HEK293 (cell line): ENCODE measurements around the gene KLHL5.

Source experiments
- CTCF ChIA-PET: fragments of 350-600 bp; formaldehyde crosslinking; extraction: SDS; loops from one replicate; lab custom pipeline; 2021; ENCODE audit warnings: antibody characterized with exemption; lab: Yijun Ruan, JAX
- POLR2A ChIA-PET: fragments of 300-600 bp; formaldehyde crosslinking; extraction: SDS; loops from one replicate; lab custom pipeline; 2020; ENCODE audit warnings: antibody characterized with exemption, inconsistent platforms; lab: Yijun Ruan, JAX
- H3K27ac ChIP-seq: fragments of 200-500 bp; sonication (Bioruptor generic); 2 replicates; pipeline ENCODE4 v1.5.1; 2014; ENCODE audit warnings: low read depth, low read length, control low read depth, inconsistent platforms; ENCODE audit errors: extremely low read depth
- H3K36me3 ChIP-seq, 2 experiments: fragments of 200-500 bp in 1 of 2; sonication (Bioruptor generic) in 1 of 2; 1 replicate in 1 of 2; 2 replicates in 1 of 2; pipeline ENCODE4 v1.5.1; 2014 to 2017; ENCODE audit warnings: inconsistent platforms in 2 of 2, low read length in 2 of 2; ENCODE audit not compliant: control insufficient read depth in 2 of 2, insufficient read depth in 1 of 2
- H3K4me1 ChIP-seq: fragments of 200-500 bp; sonication (Bioruptor generic); 2 replicates; pipeline ENCODE4 v1.5.1; 2014; ENCODE audit warnings: mild to moderate bottlenecking, low read length, inconsistent platforms; ENCODE audit not compliant: control insufficient read depth, insufficient read depth
- H3K4me3 ChIP-seq: 2 replicates; pipeline ENCODE4 v1.5.1; 2011; ENCODE audit warnings: low read depth, mild to moderate bottlenecking, control low read depth, low read length, moderate library complexity
- H3K9me3 ChIP-seq: fragments of 200-500 bp; sonication (Bioruptor generic); 2 replicates; pipeline ENCODE4 v1.5.1; 2014; ENCODE audit warnings: low read depth, low read length, inconsistent platforms; ENCODE audit not compliant: control insufficient read depth, insufficient read depth
- GLIS2 ChIP-seq: fragments of 450-650 bp; formaldehyde crosslinking; IDR thresholded peaks from 2 replicates; pipeline ENCODE4 v1.5.1; 2016; ENCODE audit warnings: missing biosample characterization, missing genetic modification characterization
- KLF1 ChIP-seq: fragments of 450-650 bp; formaldehyde crosslinking; IDR thresholded peaks from 2 replicates; pipeline ENCODE4 v1.5.1; 2016; ENCODE audit warnings: missing biosample characterization, missing genetic modification characterization
- KLF9 ChIP-seq: fragments of 450-650 bp; formaldehyde crosslinking; IDR thresholded peaks from 2 replicates; pipeline ENCODE4 v1.5.1; 2016; ENCODE audit warnings: missing biosample characterization, missing genetic modification characterization, low read depth
- MEIS1 ChIP-seq: sonication (generic); formaldehyde crosslinking; IDR thresholded peaks from 2 replicates; pipeline ENCODE4 v1.8.1; 2022; ENCODE audit warnings: missing genetic modification reagents, mild to moderate bottlenecking, borderline replicate concordance
- MYNN ChIP-seq: fragments of 450-650 bp; formaldehyde crosslinking; IDR thresholded peaks from 2 replicates; pipeline ENCODE4 v1.5.1; 2016; ENCODE audit warnings: missing biosample characterization, missing genetic modification characterization, borderline replicate concordance
- OSR2 ChIP-seq: fragments of 450-650 bp; formaldehyde crosslinking; IDR thresholded peaks from 2 replicates; pipeline ENCODE4 v1.5.1; 2016; ENCODE audit warnings: missing biosample characterization, missing genetic modification characterization
- SETDB1 ChIP-seq: IDR thresholded peaks from one replicate; pipeline ENCODE4 v1.6.1; 2017; ENCODE audit warnings: mild to moderate bottlenecking, low read length, moderate library complexity, mixed read lengths; ENCODE audit not compliant: insufficient read length
- ZBTB20 ChIP-seq: fragments of 450-650 bp; formaldehyde crosslinking; IDR thresholded peaks from 2 replicates; pipeline ENCODE4 v1.5.1; 2016; ENCODE audit warnings: missing biosample characterization, missing genetic modification characterization
- ZBTB7A ChIP-seq: fragments of 450-650 bp; formaldehyde crosslinking; IDR thresholded peaks from 2 replicates; pipeline ENCODE4 v1.5.1; 2016; ENCODE audit warnings: low read depth, missing biosample characterization, missing genetic modification characterization
- ZIC2 ChIP-seq: fragments of 450-650 bp; formaldehyde crosslinking; IDR thresholded peaks from 2 replicates; pipeline ENCODE4 v1.5.1; 2016; ENCODE audit warnings: missing biosample characterization, missing genetic modification characterization
- ZNF133 ChIP-seq: fragments of 450-650 bp; formaldehyde crosslinking; IDR thresholded peaks from 2 replicates; pipeline ENCODE4 v1.5.1; 2016; ENCODE audit warnings: missing biosample characterization, missing genetic modification characterization
- ZNF138 ChIP-seq: fragments of 450-650 bp; formaldehyde crosslinking; IDR thresholded peaks from 2 replicates; pipeline ENCODE4 v1.5.1; 2016; ENCODE audit warnings: missing biosample characterization, missing genetic modification characterization, borderline replicate concordance
- ZNF274 ChIP-seq, 2 experiments: fragments of 200-500 bp in 1 of 2; fragments of 450-650 bp in 1 of 2; sonication (Bioruptor generic) in 1 of 2; formaldehyde crosslinking in 1 of 2; IDR thresholded peaks; 2 replicates each; pipeline versions ENCODE4 v1.5.1 to v1.6.1; 2014 to 2016; ENCODE audit warnings: borderline replicate concordance in 1 of 2, inconsistent platforms in 1 of 2, low read length in 1 of 2, missing biosample characterization in 1 of 2, missing genetic modification characterization in 1 of 2
- ZNF391 ChIP-seq: fragments of 450-650 bp; formaldehyde crosslinking; IDR thresholded peaks from 2 replicates; pipeline ENCODE4 v1.5.1; 2016; ENCODE audit warnings: low read depth, missing biosample characterization, missing genetic modification characterization, borderline replicate concordance
- ZNF423 ChIP-seq: fragments of 450-650 bp; formaldehyde crosslinking; IDR thresholded peaks from 2 replicates; pipeline ENCODE4 v1.5.1; 2016; ENCODE audit warnings: missing biosample characterization, missing genetic modification characterization
- ZNF521 ChIP-seq: fragments of 450-650 bp; formaldehyde crosslinking; IDR thresholded peaks from 2 replicates; pipeline ENCODE4 v1.5.1; 2017; ENCODE audit warnings: missing biosample characterization, mild to moderate bottlenecking, missing genetic modification characterization
- ZNF548 ChIP-seq: fragments of 450-650 bp; formaldehyde crosslinking; IDR thresholded peaks from 2 replicates; pipeline ENCODE4 v1.5.1; 2016; ENCODE audit warnings: missing biosample characterization, missing genetic modification characterization
- ZNF571 ChIP-seq: fragments of 450-650 bp; formaldehyde crosslinking; IDR thresholded peaks from 2 replicates; pipeline ENCODE4 v1.5.0; 2017; ENCODE audit warnings: missing biosample characterization, missing genetic modification characterization
- ZNF610 ChIP-seq: fragments of 450-650 bp; formaldehyde crosslinking; IDR thresholded peaks from 2 replicates; pipeline ENCODE4 v1.5.1; 2016; ENCODE audit warnings: missing biosample characterization, missing genetic modification characterization, borderline replicate concordance
- ZNF747 ChIP-seq: fragments of 450-650 bp; formaldehyde crosslinking; IDR thresholded peaks from 2 replicates; pipeline ENCODE4 v1.5.1; 2016; ENCODE audit warnings: missing biosample characterization, missing genetic modification characterization
- TF ChIP-seq, protein P1 (sequence below): fragments of 450-650 bp; formaldehyde crosslinking; conservative IDR thresholded peaks from 2 replicates; pipeline ENCODE4 v1.5.1; 2016; ENCODE audit warnings: low read depth, missing biosample characterization, missing genetic modification characterization
- TF ChIP-seq, protein P2 (sequence below): fragments of 450-650 bp; formaldehyde crosslinking; IDR thresholded peaks from 2 replicates; pipeline ENCODE4 v1.5.0; 2017; ENCODE audit warnings: missing biosample characterization, missing genetic modification characterization, borderline replicate concordance
- TF ChIP-seq, protein P3 (sequence below): fragments of 450-650 bp; formaldehyde crosslinking; IDR thresholded peaks from 2 replicates; pipeline ENCODE4 v1.5.1; 2016; ENCODE audit warnings: missing biosample characterization, missing genetic modification characterization

KLHL5 gene

DNA sequence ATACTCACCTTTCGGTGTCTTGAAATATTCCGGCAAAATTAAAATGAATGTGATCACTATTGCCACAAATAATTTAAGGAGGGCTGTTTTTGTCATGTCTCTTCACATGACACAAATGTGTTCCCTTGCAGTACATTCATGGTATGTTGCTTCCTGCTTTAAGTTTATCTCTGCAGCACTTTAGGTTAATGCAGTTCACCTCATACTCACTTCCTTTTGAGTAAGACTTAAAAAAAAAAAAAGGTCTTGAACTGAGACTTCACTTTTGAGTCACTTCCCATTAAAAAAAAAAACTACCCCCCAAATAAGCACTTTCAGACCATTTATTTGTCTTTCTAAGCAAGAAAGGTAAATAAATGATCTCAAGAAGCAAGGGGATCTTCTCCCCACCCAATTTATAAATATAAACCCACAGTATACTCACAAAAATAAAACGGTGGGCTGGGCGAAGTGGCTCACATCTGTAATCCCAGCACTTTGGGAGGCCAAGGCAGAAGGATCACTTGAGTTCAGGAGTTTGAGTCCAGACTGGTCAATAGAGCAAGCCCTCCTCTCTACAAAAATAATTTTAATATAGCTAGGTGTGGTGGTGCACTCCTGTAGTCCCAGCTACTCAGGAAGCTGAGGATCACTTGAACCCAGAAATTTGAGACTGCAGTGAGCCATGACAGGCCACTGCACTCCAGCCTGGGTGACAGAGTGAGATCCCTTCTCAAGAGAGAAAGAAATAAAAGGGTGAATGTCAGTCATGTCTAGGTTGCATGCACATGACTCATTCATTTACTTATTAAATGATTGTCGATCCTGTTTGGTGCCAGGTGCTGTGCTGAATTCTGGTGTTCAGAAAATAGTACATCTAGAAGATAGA, 29.6 kb upstream of the KLHL5 start, which contains the start of gene TMEM156:
TSS of gene TMEM156 (minus strand) at position 192 of the 868 bp plus-strand sequence. CDS start at position 96, 96 bp downstream.
- H3K4me1 ChIP-seq = no peaks in the 10 kb centered on the region
- no peaks in the 10 kb centered on the region for H3K9me3 ChIP-seq
- H3K36me3 ChIP-seq = no peaks in the 10 kb centered on the region
- H3K27ac ChIP-seq = no peak within 1 kb of the TSS
- H3K4me3 ChIP-seq = no peak within 1 kb of the TSS
- POLR2A ChIA-PET = no interaction called here
- CTCF ChIA-PET = no interaction called here
- no peak for TF ChIP-seq ZNF610 (tag by site-specific recombination)
- no peak for TF ChIP-seq ZNF423 (tag by site-specific recombination)
- no peak for TF ChIP-seq ZBTB7A (tag by site-specific recombination)
- no peak for TF ChIP-seq ZNF391 (tag by site-specific recombination)
- no peak for TF ChIP-seq ZBTB20 (tag by site-specific recombination)
- TF ChIP-seq, protein P1, sequence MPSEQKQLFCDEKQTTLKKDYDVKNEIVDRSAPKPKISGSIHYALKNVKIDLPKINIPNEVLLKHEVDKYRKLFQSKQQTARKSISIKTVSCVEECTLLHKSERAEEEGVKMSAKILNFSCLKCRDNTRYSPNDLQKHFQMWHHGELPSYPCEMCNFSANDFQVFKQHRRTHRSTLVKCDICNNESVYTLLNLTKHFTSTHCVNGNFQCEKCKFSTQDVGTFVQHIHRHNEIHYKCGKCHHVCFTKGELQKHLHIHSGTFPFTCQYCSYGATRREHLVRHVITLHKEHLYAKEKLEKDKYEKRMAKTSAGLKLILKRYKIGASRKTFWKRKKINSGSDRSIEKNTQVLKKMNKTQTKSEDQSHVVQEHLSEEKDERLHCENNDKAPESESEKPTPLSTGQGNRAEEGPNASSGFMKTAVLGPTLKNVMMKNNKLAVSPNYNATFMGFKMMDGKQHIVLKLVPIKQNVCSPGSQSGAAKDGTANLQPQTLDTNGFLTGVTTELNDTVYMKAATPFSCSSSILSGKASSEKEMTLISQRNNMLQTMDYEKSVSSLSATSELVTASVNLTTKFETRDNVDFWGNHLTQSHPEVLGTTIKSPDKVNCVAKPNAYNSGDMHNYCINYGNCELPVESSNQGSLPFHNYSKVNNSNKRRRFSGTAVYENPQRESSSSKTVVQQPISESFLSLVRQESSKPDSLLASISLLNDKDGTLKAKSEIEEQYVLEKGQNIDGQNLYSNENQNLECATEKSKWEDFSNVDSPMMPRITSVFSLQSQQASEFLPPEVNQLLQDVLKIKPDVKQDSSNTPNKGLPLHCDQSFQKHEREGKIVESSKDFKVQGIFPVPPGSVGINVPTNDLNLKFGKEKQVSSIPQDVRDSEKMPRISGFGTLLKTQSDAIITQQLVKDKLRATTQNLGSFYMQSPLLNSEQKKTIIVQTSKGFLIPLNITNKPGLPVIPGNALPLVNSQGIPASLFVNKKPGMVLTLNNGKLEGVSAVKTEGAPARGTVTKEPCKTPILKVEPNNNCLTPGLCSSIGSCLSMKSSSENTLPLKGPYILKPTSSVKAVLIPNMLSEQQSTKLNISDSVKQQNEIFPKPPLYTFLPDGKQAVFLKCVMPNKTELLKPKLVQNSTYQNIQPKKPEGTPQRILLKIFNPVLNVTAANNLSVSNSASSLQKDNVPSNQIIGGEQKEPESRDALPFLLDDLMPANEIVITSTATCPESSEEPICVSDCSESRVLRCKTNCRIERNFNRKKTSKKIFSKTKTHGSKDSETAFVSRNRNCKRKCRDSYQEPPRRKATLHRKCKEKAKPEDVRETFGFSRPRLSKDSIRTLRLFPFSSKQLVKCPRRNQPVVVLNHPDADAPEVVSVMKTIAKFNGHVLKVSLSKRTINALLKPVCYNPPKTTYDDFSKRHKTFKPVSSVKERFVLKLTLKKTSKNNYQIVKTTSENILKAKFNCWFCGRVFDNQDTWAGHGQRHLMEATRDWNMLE (tag by site-specific recombination) = no peak
- no peak for TF ChIP-seq ZNF571 (tag by site-specific recombination)

DNA sequence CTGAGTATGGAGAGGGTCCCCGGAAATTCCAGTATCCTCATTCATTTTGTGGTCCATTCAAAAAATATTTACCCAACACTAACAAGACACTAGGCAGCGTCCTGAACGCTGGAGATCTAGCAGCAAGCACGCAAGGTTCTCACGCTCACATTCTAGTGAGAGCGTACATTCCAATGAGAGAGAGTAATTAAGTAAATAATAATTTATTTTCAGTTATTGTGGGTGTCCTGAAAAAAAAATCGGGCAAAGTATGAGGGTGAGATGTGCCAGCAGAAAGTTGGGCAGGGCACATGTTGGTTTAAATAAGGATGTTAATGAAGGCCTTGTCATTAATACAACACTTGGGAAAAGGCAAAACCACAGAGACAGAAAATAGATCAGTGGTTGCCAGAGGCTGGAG, 25.9 kb upstream of the KLHL5 start:
- Histone ChIP-seq H3K36me3 (no peaks in the 10 kb centered on the region), H3K4me1 (no peaks in the 10 kb centered on the region), H3K4me3 (no peak overlapping the region), H3K27ac (no peak overlapping the region), H3K9me3 (no peaks in the 10 kb centered on the region)
- TF ChIP-seq ZNF747 (tag by site-specific recombination) (no peak), MEIS1 (CRISPR knock-in tag) (no peak), ZNF521 (tag by site-specific recombination) (no peak), SETDB1 (no peak), ZNF133 (tag by site-specific recombination) (no peak), GLIS2 (tag by site-specific recombination) (no peak), MYNN (tag by site-specific recombination) (no peak), ZNF274 (IDR thresholded peaks at IDR 0.05; ENCODE audit: low read length) (no peak), ZNF274 (tag by site-specific recombination; IDR thresholded peaks at IDR 0.05; ENCODE audit: borderline replicate concordance) (no peak), ZIC2 (no peak), KLF9 (no peak), OSR2 (tag by site-specific recombination) (no peak), ZNF138 (tag by site-specific recombination) (no peak), KLF1 (tag by site-specific recombination) (no peak), ZNF548 (tag by site-specific recombination) (no peak)
- TF ChIP-seq, protein P2, sequence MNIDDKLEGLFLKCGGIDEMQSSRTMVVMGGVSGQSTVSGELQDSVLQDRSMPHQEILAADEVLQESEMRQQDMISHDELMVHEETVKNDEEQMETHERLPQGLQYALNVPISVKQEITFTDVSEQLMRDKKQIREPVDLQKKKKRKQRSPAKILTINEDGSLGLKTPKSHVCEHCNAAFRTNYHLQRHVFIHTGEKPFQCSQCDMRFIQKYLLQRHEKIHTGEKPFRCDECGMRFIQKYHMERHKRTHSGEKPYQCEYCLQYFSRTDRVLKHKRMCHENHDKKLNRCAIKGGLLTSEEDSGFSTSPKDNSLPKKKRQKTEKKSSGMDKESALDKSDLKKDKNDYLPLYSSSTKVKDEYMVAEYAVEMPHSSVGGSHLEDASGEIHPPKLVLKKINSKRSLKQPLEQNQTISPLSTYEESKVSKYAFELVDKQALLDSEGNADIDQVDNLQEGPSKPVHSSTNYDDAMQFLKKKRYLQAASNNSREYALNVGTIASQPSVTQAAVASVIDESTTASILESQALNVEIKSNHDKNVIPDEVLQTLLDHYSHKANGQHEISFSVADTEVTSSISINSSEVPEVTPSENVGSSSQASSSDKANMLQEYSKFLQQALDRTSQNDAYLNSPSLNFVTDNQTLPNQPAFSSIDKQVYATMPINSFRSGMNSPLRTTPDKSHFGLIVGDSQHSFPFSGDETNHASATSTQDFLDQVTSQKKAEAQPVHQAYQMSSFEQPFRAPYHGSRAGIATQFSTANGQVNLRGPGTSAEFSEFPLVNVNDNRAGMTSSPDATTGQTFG (tag by site-specific recombination) = no peak
- TF ChIP-seq, protein P3, sequence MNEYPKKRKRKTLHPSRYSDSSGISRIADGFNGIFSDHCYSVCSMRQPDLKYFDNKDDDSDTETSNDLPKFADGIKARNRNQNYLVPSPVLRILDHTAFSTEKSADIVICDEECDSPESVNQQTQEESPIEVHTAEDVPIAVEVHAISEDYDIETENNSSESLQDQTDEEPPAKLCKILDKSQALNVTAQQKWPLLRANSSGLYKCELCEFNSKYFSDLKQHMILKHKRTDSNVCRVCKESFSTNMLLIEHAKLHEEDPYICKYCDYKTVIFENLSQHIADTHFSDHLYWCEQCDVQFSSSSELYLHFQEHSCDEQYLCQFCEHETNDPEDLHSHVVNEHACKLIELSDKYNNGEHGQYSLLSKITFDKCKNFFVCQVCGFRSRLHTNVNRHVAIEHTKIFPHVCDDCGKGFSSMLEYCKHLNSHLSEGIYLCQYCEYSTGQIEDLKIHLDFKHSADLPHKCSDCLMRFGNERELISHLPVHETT (tag by site-specific recombination) = no peak
- ChIA-PET CTCF (no interaction called here), POLR2A (interaction anchor here (0.6 kb wide), 1 partner anchor 142 kb away, joined by 3 read pairs; no protein-coding TSS in a partner anchor)
